ENCODE results near the gene OR2A5. TPM values are rescaled to one million over a fixed set of nuclear protein-coding genes. Genes with fewer than 3 reads are reported as not detected.

Gene OR2A5
- polyA plus RNA-seq (2011; rRNA removed) (not detected in 2 replicates), polyA minus RNA-seq (2011; rRNA and poly(A)+ RNA removed) (not detected in 2 replicates)

DNA sequence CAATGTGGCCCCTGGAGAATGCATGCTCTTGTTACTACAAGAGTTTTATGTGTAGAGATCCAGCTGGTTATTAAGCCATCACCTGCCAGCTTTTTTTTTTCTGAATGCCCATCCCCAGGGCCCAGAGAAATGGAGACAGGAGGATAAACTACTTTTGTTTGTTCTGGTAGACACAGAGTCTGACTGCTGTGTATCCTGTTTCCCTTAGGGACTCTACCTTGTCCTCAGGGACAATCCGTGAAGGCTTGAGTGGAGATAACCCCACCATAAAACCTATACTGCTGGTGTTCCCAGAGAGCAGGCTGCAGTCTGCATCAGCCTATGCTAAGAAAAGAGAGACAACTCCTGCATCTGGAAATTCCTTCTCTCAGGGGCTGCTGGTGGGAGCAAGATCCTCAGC lies at the start of gene OR2A5:
Gene OR2A5, plus strand, starts transcription at position 301 of the 400 bp plus-strand sequence. CDS start 1,454 bp downstream, outside the sequence.
- no peak for TF ChIP-seq CTCF (IDR thresholded peaks at IDR 0.05; ENCODE audit: insufficient read depth, low read depth, low read length)
- H3K27me3 ChIP-seq (ENCODE audit: control insufficient read depth, insufficient read depth, low read length): no peaks in the 10 kb centered on the region
- CTCF ChIA-PET: no interaction called here
- no peak for DNase-seq (ENCODE audit: low read depth)
- no peak within 1 kb of the TSS for H3K4me3 ChIP-seq (ENCODE audit: low read depth, low read length)
- POLR2A ChIA-PET: no interaction called here
- H3K36me3 ChIP-seq (ENCODE audit: control insufficient read depth, insufficient read depth, low read length): no peaks in the 10 kb centered on the region

- H3K36me3 ChIP-seq (ENCODE audit: control insufficient read depth, insufficient read depth, low read length): no peaks in the 10 kb centered on the region
- CTCF ChIA-PET: interaction anchor here (1.0 to 2.1 kb wide), 2 partner anchors 12 to 128 kb away, joined by 3 to 7 read pairs; no protein-coding TSS in a partner anchor
- H3K27me3 ChIP-seq (ENCODE audit: control insufficient read depth, insufficient read depth, low read length): no peaks in the 10 kb centered on the region
- H3K4me3 ChIP-seq (ENCODE audit: low read depth, low read length): no peak within 1 kb of the TSS
- no peak for TF ChIP-seq CTCF (IDR thresholded peaks at IDR 0.05; ENCODE audit: insufficient read depth, low read depth, low read length)
- POLR2A ChIA-PET: no interaction called here
- DNase-seq (ENCODE audit: low read depth): no peak
These were observed 48.7 kb upstream of the OR2A5 start, which contains the start of gene OR6B1 for GRCh38 chr7:144000020-144000419. OR6B1 (plus strand) TSS chr7:144000320; CDS start chr7:144003997, 3,677 bp downstream.

- Histone ChIP-seq H3K4me3 (ENCODE audit: low read depth, low read length) (no peak overlapping the region), H3K27me3 (ENCODE audit: control insufficient read depth, insufficient read depth, low read length) (no peaks in the 10 kb centered on the region), H3K36me3 (ENCODE audit: control insufficient read depth, insufficient read depth, low read length) (no peaks in the 10 kb centered on the region)
- TF ChIP-seq CTCF (IDR thresholded peaks at IDR 0.05; ENCODE audit: insufficient read depth, low read depth, low read length): no peak
- DNase-seq (ENCODE audit: low read depth): no peak
- ChIA-PET CTCF (interaction anchor here (0.8 kb wide), 1 partner anchor 27 kb away, joined by 4 read pairs; no protein-coding TSS in a partner anchor), POLR2A (no interaction called here)
These were observed 47.2 kb upstream of the OR2A5 start for GRCh38 chr7:144001543-144001942.

DNA sequence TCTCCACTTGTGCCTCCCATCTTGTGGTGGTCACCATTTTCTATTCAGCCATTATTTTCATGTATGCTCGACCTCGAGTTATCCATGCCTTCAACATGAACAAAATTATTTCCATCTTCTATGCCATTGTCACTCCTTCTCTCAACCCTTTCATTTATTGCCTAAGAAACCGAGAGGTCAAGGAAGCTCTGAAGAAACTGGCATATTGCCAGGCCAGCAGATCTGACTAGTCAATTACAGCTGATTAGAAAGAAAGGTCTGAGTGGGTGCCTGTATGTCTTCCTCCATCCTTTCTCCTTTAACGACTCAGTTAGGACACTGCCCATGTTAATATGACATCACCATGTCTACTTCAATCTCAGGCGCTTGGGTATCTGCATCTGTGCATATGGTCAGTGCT lies 44.0 kb upstream of the OR2A5 start:
- Histone ChIP-seq H3K4me3 (ENCODE audit: low read depth, low read length) (no peak overlapping the region), H3K27me3 (ENCODE audit: control insufficient read depth, insufficient read depth, low read length) (no peaks in the 10 kb centered on the region), H3K36me3 (ENCODE audit: control insufficient read depth, insufficient read depth, low read length) (no peaks in the 10 kb centered on the region)
- CTCF ChIA-PET: interaction anchor here (0.8 kb wide), 1 partner anchor 268 kb away, joined by 3 read pairs; no protein-coding TSS in a partner anchor
- no peak for DNase-seq (ENCODE audit: low read depth)
- no peak for TF ChIP-seq CTCF (IDR thresholded peaks at IDR 0.05; ENCODE audit: insufficient read depth, low read depth, low read length)
- POLR2A ChIA-PET: no interaction called here

DNA sequence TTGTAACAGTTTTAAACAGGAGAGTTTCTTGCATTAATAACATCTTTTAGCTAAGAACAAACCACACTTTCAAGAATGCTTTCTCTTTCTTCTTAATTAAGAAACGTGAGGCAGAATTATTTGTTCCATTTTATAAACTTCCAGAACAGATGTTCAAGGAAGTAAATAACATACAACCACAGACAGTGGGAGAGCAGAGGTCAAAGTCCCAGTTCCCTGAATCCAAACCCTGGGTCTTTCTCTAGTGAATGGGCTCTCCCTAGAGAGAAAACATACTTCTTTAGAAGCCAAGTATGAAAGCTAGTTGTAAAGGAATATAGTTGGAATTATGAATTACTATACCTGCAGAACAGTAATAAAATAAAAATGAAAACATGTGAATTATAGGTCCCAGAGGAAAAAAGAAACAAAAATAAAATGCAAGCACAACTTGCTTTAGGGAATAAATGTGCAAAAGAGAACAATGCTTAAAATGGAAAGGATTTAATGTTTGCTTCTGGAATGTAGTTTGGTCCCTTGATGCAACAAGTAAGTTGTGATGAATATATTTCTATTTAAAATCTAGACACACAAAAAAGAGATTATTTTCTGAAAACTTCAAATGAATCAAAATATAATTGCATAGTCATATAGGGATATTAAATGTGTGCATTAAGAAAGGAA lies 42.6 kb upstream of the OR2A5 start:
- no peak overlapping the region for H3K4me3 ChIP-seq (ENCODE audit: low read depth, low read length)
- no peaks in the 10 kb centered on the region for H3K27me3 ChIP-seq (ENCODE audit: control insufficient read depth, insufficient read depth, low read length)
- no peak for DNase-seq (ENCODE audit: low read depth)
- H3K36me3 ChIP-seq (ENCODE audit: control insufficient read depth, insufficient read depth, low read length): no peaks in the 10 kb centered on the region
- no peak for TF ChIP-seq CTCF (IDR thresholded peaks at IDR 0.05; ENCODE audit: insufficient read depth, low read depth, low read length)
- CTCF ChIA-PET: no interaction called here
- POLR2A ChIA-PET: no interaction called here

Measured in BJ (cell line).